ENCODE results near the gene PLOD2.

DNA sequence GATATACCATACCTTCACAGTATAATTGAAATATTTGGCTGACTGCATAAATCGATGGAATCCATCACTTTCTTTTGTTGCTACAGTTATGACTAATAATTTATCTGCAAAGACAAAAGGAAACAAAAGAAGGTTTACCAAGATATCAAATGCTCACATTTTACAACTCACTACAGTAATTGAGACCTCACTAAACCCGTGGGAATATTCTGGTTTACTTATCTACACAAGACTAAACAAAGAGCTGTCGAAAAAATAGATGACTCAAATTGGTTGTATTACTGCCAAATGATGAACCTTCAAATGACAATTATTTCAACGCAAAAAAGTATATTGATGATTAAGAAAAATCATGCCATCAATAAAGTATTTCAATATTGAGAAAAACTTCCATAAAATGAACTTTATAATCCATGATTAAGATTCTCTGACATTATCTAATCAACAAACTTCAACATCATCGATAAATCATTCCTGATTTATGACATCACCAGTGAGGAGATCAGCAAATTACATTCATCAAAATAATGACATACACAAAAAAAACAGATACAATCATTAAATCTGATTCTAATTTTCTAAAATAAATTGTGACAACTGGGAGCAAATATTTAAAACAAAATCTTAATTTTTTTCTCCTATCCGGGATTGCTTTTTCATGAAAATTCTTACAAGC, 36.7 kb downstream of the PLOD2 start:
- TF ChIP-seq, protein P1, sequence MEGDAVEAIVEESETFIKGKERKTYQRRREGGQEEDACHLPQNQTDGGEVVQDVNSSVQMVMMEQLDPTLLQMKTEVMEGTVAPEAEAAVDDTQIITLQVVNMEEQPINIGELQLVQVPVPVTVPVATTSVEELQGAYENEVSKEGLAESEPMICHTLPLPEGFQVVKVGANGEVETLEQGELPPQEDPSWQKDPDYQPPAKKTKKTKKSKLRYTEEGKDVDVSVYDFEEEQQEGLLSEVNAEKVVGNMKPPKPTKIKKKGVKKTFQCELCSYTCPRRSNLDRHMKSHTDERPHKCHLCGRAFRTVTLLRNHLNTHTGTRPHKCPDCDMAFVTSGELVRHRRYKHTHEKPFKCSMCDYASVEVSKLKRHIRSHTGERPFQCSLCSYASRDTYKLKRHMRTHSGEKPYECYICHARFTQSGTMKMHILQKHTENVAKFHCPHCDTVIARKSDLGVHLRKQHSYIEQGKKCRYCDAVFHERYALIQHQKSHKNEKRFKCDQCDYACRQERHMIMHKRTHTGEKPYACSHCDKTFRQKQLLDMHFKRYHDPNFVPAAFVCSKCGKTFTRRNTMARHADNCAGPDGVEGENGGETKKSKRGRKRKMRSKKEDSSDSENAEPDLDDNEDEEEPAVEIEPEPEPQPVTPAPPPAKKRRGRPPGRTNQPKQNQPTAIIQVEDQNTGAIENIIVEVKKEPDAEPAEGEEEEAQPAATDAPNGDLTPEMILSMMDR (IDR thresholded peaks at IDR 0.05; ENCODE audit: low read depth, low read length, missing input control), result no peak
- TF ChIP-seq, protein P2, sequence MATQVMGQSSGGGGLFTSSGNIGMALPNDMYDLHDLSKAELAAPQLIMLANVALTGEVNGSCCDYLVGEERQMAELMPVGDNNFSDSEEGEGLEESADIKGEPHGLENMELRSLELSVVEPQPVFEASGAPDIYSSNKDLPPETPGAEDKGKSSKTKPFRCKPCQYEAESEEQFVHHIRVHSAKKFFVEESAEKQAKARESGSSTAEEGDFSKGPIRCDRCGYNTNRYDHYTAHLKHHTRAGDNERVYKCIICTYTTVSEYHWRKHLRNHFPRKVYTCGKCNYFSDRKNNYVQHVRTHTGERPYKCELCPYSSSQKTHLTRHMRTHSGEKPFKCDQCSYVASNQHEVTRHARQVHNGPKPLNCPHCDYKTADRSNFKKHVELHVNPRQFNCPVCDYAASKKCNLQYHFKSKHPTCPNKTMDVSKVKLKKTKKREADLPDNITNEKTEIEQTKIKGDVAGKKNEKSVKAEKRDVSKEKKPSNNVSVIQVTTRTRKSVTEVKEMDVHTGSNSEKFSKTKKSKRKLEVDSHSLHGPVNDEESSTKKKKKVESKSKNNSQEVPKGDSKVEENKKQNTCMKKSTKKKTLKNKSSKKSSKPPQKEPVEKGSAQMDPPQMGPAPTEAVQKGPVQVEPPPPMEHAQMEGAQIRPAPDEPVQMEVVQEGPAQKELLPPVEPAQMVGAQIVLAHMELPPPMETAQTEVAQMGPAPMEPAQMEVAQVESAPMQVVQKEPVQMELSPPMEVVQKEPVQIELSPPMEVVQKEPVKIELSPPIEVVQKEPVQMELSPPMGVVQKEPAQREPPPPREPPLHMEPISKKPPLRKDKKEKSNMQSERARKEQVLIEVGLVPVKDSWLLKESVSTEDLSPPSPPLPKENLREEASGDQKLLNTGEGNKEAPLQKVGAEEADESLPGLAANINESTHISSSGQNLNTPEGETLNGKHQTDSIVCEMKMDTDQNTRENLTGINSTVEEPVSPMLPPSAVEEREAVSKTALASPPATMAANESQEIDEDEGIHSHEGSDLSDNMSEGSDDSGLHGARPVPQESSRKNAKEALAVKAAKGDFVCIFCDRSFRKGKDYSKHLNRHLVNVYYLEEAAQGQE (IDR thresholded peaks at IDR 0.05), result no peak
- TF ChIP-seq, protein P3, sequence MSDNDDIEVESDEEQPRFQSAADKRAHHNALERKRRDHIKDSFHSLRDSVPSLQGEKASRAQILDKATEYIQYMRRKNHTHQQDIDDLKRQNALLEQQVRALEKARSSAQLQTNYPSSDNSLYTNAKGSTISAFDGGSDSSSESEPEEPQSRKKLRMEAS (IDR thresholded peaks at IDR 0.05), result no peak
- no peak for TF ChIP-seq NR2F2 (IDR thresholded peaks at IDR 0.05)

Data from liver (tissue), 3 donors.